ENCODE results near the gene GPSM1. TPM values are rescaled to one million over a fixed set of nuclear protein-coding genes. Genes with fewer than 3 reads are reported as not detected.

GPSM1 gene
- total and polyA plus RNA-seq, 3 donors from 2014 or later, result 33.5 to 101 (median 84.4) TPM

- intact Hi-C loops (cut with DNase I; ENCODE audit: low total_unique reads), result no loop called here
- no peaks in the 10 kb centered on the region for H3K27me3 ChIP-seq
- no peaks in the 10 kb centered on the region for H3K36me3 ChIP-seq (ENCODE audit: low read depth, missing control alignments)
- 84 to 86% methylated on average over 18 to 30 of the region's 30 CpGs for WGBS, 2 donors
- TF ChIP-seq, protein P1, sequence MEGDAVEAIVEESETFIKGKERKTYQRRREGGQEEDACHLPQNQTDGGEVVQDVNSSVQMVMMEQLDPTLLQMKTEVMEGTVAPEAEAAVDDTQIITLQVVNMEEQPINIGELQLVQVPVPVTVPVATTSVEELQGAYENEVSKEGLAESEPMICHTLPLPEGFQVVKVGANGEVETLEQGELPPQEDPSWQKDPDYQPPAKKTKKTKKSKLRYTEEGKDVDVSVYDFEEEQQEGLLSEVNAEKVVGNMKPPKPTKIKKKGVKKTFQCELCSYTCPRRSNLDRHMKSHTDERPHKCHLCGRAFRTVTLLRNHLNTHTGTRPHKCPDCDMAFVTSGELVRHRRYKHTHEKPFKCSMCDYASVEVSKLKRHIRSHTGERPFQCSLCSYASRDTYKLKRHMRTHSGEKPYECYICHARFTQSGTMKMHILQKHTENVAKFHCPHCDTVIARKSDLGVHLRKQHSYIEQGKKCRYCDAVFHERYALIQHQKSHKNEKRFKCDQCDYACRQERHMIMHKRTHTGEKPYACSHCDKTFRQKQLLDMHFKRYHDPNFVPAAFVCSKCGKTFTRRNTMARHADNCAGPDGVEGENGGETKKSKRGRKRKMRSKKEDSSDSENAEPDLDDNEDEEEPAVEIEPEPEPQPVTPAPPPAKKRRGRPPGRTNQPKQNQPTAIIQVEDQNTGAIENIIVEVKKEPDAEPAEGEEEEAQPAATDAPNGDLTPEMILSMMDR (IDR thresholded peaks at IDR 0.05), result no peak
- no peak for TF ChIP-seq POLR2A (IDR thresholded peaks at IDR 0.05)
- no peak for DNase-seq
- H3K9me3 ChIP-seq, result no peaks in the 10 kb centered on the region
- H3K27ac ChIP-seq, result no peak overlapping the region
- H3K4me1 ChIP-seq, result peaks cover 4% of the 10 kb centered on the region
- no peak overlapping the region for H3K4me3 ChIP-seq
These were observed 40.9 kb upstream of the GPSM1 start for GRCh38 chr9:136286359-136286986.

DNA sequence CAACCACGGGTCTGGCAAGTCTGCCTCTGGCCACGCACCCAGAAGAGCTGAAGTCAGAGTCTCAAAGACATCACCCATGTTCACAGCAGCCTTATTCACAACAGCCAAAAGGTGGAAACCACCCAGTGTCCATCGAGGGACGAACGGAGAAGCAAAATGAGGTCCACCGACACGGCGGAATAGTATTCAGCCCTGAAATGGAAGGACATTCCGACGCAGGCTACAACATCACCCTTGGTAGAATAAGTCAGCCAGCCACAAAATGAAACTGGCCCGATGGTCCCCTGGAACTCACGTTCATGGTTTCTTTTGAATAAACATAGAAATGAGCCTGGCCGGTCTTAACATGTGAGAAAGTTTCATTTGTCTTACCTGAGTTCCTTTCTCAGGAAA is 40.4 kb upstream of the GPSM1 start:
- DNase-seq, result no peak
- Histone ChIP-seq H3K27me3 (no peaks in the 10 kb centered on the region), H3K4me1 (peaks cover 4% of the 10 kb centered on the region), H3K4me3 (no peak overlapping the region), H3K9me3 (no peaks in the 10 kb centered on the region), H3K36me3 (ENCODE audit: low read depth, missing control alignments) (no peaks in the 10 kb centered on the region), H3K27ac (no peak overlapping the region)
- 89 to 92% methylated on average over 13 of the region's 13 CpGs for WGBS, 2 donors
- intact Hi-C loops (cut with DNase I; ENCODE audit: low total_unique reads), result no loop called here
- TF ChIP-seq POLR2A (IDR thresholded peaks at IDR 0.05), result no peak
- TF ChIP-seq, protein P1 (IDR thresholded peaks at IDR 0.05), result no peak

DNA sequence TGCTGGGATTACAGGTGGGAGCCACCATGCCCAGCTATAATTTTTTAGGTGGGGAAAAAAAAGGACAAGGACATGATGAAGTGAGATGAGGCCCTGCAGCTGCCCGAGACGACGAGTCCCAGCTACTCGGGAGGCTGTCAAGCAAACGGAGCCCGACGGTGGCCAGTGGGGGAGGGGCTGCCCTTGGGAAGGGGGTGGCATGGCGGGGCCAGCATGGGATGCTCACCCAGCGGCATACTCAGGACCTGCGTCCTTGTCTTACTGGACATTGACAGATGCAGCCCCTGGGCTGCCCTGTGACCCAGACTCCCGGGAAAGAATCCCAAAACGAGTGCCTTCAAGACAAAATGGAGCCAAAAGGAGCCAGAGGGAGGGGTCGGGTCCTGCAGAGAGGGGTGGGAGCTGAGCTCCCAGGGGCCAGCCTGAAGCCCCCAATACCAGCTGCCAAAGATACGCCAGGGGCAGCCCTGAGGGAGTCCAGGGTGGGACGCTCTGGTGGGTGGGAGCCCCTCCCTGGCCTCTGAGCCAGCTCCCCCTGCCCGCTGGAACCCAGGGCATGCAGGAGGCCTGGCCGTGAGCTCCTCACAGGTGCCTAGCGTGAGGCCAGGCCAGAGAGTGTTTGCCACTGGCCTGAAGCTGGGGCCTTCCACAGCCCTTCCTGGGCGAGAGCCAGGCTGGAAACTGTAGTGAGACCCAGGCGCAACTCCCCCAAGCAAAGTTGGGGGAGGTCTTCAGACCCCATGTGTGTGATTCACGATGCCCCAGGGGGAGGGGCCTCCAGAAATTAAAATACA is 39.2 kb upstream of the GPSM1 start:
- H3K27ac ChIP-seq, result no peak overlapping the region
- no peak for DNase-seq
- 60 to 68% methylated on average over 11 to 20 of the region's 21 CpGs for WGBS, 2 donors
- TF ChIP-seq, protein P1 (IDR thresholded peaks at IDR 0.05), result no peak
- TF ChIP-seq POLR2A (IDR thresholded peaks at IDR 0.05), result no peak
- no peak overlapping the region for H3K4me3 ChIP-seq
- H3K27me3 ChIP-seq, result no peaks in the 10 kb centered on the region
- peaks cover 4% of the 10 kb centered on the region for H3K4me1 ChIP-seq
- H3K36me3 ChIP-seq (ENCODE audit: low read depth, missing control alignments), result no peaks in the 10 kb centered on the region
- intact Hi-C loops (cut with DNase I; ENCODE audit: low total_unique reads), result no loop called here
- no peaks in the 10 kb centered on the region for H3K9me3 ChIP-seq

GRCh38 chr9:136289651-136290507 is 37.5 kb upstream of the GPSM1 start:
- H3K27me3 ChIP-seq, result no peaks in the 10 kb centered on the region
- 87 to 91% methylated on average over 16 to 24 of the region's 30 CpGs for WGBS, 2 donors
- no peak for DNase-seq
- no peaks in the 10 kb centered on the region for H3K4me1 ChIP-seq
- intact Hi-C loops (cut with DNase I; ENCODE audit: low total_unique reads), result no loop called here
- H3K36me3 ChIP-seq (ENCODE audit: low read depth, missing control alignments), result no peaks in the 10 kb centered on the region
- no peaks in the 10 kb centered on the region for H3K9me3 ChIP-seq
- TF ChIP-seq POLR2A (IDR thresholded peaks at IDR 0.05), result no peak
- TF ChIP-seq, protein P1 (IDR thresholded peaks at IDR 0.05), result no peak
- no peak overlapping the region for H3K27ac ChIP-seq
- H3K4me3 ChIP-seq, result no peak overlapping the region
